Suprapubic skin (tissue), 3 donors: ENCODE data around the gene FMO4.

Source experiments
- CTCF ChIP-seq, 2 donors: fragments of 200-600 bp in 1 of 2; fragments of 450-650 bp in 1 of 2; sonication (generic) in 1 of 2; IDR thresholded peaks; one replicate each; pipeline ENCODE4 v1.5.1; 2016 to 2019; ENCODE audit warnings: antibody characterized with exemption in 2 of 2, mild to moderate bottlenecking in 1 of 2, moderate library complexity in 1 of 2
- EP300 ChIP-seq: sonication (generic); formaldehyde crosslinking; IDR thresholded peaks from one replicate; pipeline ENCODE4 v1.6.1; 2017; ENCODE audit warnings: antibody characterized with exemption
- POLR2A ChIP-seq, 2 donors: fragments of 450-650 bp; IDR thresholded peaks; one replicate each; pipeline ENCODE4 v1.6.1; 2017; ENCODE audit warnings: antibody characterized with exemption in 2 of 2, mild to moderate bottlenecking in 2 of 2, moderate library complexity in 2 of 2

DNA sequence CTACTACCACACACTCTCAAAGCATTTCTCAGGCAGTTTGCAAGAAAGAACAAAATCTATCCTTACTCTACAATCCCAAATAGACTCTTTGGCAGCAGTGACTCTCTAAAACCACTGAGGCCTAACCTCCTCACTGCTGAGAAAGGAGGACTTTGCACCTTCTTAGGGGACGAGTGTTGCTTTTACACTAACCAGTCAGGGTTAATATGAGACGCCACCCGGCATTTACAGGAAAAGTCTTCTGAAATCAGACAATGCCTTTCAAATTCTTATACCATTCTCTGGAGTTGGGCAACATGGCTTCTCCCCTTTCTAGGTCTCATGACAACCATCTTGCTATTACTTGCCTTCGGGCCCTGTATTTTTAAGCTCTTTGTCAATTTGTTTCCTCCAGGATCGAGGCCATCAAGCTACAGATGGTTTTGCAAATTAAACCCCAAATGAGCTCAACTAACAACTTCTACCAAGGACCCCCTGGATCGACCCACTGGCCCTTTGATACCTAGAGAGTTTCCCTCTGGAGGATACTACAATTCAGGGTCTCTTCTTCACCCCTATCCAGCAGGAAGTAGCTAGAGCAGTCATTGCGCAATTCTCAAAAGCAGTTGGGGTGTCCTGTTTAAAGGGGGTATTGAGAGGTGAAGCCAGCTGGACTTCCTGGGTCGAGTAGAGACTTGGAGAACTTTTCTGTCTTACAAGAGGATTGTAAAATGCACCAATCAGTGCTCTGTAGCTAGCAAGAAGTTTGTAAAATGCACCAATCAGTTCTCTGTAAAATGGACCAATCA lies 2.0 kb upstream of the FMO4 start:
- no peak for TF ChIP-seq CTCF (IDR thresholded peaks at IDR 0.05)
- TF ChIP-seq EP300: no peak
- no peak for TF ChIP-seq POLR2A (IDR thresholded peaks at IDR 0.05)
